GM19468 (cell line): ENCODE measurements around the gene C4B.
"Not testable (repeated sequence)": the region's sequence is repeated elsewhere in the genome, so short reads cannot be mapped to it uniquely, and the experiment has no call there.

Experiments used
- ATAC-seq: cut with Tn5 transposase; IDR thresholded peaks from one replicate; pipeline ENCODE4 v1.9.1; 2021; ENCODE audit warnings: mild to moderate bottlenecking, moderate library complexity, moderate number of reproducible peaks; ENCODE audit not compliant: unreplicated experiment; ENCODE audit errors: extremely low read depth

Gene C4B

GRCh38 chr6:32028631-32029030 is 14.0 kb downstream of the C4B start:
- not testable (repeated sequence) for ATAC-seq

GRCh38 chr6:32029553-32029952 is 15.0 kb downstream of the C4B start:
- ATAC-seq = not testable (repeated sequence)

DNA sequence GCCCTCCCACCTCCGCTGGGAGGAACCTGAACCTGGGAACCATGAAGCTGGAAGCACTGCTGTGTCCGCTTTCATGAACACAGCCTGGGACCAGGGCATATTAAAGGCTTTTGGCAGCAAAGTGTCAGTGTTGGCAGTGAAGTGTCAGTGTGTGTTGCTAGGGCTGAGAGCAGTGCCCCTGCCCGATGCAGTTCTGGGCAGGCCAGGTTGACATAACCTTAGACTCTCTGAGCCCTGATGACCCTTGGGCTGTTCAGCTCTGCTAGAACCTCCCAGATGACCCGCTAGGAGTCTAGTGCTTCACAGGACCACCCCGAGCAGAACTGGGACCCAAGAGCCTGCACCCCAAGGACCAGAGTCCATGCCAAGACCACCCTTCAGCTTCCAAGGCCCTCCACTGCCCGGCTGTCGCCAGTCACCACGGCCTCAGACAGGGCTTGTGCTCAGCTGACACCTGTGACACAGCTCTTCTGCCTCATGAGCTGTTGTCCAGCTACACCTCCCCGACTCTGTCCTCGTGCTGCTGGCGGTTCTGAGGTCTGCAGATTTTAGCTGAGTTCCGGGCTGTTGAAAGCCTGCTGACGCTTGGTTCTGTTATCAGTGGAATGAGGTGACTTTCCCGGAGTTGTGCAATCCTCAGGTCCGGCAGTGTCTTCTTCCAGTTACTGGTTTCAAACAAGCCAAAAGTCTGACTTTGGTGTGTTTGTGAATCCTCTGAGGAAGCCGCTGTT is 20.9 kb downstream of the C4B start:
- ATAC-seq = not testable (repeated sequence)

- ATAC-seq = not testable (repeated sequence)
Measured at GRCh38 chr6:32037136-32037535, 22.5 kb downstream of the C4B start.

- not testable (repeated sequence) for ATAC-seq
Measured at GRCh38 chr6:32037598-32038524, 23.3 kb downstream of the C4B start, which contains the start of gene CYP21A2. CYP21A2 (plus strand) TSS chr6:32038415; CDS start chr6:32038423, 8 bp downstream.

DNA sequence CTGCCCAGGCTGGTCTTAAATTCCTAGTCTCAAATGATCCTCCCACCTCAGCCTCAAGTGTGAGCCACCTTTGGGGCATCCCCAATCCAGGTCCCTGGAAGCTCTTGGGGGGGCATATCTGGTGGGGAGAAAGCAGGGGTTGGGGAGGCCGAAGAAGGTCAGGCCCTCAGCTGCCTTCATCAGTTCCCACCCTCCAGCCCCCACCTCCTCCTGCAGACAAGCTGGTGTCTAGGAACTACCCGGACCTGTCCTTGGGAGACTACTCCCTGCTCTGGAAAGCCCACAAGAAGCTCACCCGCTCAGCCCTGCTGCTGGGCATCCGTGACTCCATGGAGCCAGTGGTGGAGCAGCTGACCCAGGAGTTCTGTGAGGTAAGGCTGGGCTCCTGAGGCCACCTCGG is 24.3 kb downstream of the C4B start:
- ATAC-seq = not testable (repeated sequence)

DNA sequence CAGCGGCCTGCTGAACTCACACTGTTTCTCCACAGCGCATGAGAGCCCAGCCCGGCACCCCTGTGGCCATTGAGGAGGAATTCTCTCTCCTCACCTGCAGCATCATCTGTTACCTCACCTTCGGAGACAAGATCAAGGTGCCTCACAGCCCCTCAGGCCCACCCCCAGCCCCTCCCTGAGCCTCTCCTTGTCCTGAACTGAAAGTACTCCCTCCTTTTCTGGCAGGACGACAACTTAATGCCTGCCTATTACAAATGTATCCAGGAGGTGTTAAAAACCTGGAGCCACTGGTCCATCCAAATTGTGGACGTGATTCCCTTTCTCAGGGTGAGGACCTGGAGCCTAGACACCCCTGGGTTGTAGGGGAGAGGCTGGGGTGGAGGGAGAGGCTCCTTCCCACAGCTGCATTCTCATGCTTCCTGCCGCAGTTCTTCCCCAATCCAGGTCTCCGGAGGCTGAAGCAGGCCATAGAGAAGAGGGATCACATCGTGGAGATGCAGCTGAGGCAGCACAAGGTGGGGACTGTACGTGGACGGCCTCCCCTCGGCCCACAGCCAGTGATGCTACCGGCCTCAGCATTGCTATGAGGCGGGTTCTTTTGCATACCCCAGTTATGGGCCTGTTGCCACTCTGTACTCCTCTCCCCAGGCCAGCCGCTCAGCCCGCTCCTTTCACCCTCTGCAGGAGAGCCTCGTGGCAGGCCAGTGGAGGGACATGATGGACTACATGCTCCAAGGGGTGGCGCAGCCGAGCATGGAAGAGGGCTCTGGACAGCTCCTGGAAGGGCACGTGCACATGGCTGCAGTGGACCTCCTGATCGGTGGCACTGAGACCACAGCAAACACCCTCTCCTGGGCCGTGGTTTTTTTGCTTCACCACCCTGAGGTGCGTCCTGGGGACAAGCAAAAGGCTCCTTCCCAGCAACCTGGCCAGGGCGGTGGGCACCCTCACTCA is 25.0 kb downstream of the C4B start:
- not testable (repeated sequence) for ATAC-seq

DNA sequence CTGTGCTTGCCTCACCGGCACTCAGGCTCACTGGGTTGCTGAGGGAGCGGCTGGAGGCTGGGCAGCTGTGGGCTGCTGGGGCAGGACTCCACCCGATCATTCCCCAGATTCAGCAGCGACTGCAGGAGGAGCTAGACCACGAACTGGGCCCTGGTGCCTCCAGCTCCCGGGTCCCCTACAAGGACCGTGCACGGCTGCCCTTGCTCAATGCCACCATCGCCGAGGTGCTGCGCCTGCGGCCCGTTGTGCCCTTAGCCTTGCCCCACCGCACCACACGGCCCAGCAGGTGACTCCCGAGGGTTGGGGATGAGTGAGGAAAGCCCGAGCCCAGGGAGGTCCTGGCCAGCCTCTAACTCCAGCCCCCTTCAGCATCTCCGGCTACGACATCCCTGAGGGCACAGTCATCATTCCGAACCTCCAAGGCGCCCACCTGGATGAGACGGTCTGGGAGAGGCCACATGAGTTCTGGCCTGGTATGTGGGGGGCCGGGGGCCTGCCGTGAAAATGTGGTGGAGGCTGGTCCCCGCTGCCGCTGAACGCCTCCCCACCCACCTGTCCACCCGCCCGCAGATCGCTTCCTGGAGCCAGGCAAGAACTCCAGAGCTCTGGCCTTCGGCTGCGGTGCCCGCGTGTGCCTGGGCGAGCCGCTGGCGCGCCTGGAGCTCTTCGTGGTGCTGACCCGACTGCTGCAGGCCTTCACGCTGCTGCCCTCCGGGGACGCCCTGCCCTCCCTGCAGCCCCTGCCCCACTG is 25.9 kb downstream of the C4B start:
- not testable (repeated sequence) for ATAC-seq

GRCh38 chr6:32041050-32041321 is 26.4 kb downstream of the C4B start:
- not testable (repeated sequence) for ATAC-seq

DNA sequence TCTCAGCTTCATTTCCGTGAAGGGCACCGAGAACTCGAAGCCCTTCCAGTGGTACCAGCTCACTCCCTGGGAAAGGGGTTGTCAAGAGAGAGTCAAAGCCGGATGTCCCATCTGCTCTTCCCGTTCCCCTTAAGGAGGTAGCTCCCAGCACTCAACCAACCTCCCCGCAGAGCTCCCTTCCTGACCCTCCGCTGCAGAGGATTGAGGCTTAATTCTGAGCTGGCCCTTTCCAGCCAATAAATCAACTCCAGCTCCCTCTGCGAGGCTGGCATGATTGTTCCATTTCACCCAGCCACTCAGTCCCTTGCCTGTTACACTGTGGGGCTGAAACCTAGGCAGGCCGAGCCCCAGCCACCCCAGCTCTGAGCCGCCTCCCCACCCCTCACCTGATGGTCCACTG is 26.8 kb downstream of the C4B start:
- ATAC-seq = not testable (repeated sequence)

GRCh38 chr6:32042276-32042675 is 27.7 kb downstream of the C4B start:
- ATAC-seq = not testable (repeated sequence)

- not testable (repeated sequence) for ATAC-seq
Measured at GRCh38 chr6:32043589-32044380, 29.2 kb downstream of the C4B start.

GRCh38 chr6:32044916-32045315 is 30.3 kb downstream of the C4B start:
- ATAC-seq = not testable (repeated sequence)

GRCh38 chr6:32045811-32046449 is 31.3 kb downstream of the C4B start:
- ATAC-seq = no peak

DNA sequence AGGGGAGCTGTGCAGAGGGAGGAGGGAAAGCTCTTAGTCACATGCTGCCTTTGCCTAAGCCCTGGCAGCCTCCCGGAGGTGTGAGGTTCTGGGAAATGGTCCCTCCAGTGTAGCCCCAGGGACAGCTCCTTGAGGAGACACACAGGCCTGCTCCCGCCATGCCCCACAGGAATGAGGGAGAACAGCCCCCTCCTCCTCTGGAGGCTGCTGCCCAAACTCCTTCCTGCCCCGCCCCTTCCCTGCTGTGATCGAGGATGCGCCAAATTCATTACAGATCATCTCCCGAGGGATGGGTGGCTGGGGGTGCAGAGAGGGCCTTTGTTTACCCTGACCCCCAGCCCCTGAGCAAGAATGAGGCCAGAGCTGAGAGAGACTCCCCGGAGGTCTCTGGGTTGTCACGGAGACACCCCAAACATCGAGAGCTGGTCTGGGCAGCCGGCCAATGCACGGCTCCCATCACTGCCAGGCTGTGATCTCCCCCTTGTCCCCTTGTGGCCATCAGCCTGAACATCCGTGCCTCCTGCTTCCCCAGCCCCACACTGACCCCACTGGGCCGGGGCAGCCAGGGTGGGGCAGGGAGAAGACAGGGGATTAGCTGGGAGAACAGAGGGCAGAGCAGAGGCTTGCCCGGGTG is 32.0 kb downstream of the C4B start:
- ATAC-seq = no peak

DNA sequence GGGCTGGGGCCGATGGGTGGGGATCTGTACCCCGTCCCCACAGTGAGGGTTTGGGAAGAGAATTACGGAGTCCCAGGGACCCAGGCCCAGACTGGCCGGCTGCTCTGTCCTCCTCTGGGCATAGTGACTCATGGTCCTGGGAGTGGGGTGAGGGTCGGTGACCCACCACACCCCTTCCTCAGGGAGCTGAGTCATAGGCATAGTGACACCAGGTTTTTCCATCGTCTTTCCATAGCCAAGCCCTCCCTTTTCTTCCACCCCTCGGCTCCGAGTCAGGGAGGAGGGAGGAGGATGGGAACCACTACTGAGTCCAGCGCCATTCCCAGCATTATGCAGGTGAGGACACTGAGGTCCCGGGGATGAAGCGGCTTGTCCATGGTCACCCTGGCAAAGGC is 32.5 kb downstream of the C4B start:
- no peak for ATAC-seq

DNA sequence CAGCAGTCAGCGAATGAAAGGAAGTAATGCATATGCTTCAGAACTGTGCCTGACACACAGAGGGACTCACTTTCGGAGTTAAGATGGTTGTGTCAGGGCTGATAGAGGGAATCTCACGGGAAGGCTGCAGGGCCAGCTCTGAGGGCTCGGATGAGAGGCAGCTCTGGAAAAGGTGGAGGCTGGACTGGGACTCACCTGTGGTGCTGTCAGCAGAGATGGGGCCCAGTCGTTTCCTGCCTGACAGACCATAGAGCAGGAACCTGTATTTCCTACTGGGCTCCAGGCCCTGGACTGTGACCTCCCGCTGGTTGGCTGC is 32.9 kb downstream of the C4B start:
- ATAC-seq = no peak
